Raji (cell line): ENCODE data around the gene OCIAD1.

Experiments used
- POLR2A ChIP-seq: IDR thresholded peaks from 2 replicates; pipeline ENCODE4 v1.6.1; 2011; ENCODE audit warnings: low read depth, low read length, control low read depth; ENCODE audit not compliant: insufficient read depth

Gene OCIAD1

DNA sequence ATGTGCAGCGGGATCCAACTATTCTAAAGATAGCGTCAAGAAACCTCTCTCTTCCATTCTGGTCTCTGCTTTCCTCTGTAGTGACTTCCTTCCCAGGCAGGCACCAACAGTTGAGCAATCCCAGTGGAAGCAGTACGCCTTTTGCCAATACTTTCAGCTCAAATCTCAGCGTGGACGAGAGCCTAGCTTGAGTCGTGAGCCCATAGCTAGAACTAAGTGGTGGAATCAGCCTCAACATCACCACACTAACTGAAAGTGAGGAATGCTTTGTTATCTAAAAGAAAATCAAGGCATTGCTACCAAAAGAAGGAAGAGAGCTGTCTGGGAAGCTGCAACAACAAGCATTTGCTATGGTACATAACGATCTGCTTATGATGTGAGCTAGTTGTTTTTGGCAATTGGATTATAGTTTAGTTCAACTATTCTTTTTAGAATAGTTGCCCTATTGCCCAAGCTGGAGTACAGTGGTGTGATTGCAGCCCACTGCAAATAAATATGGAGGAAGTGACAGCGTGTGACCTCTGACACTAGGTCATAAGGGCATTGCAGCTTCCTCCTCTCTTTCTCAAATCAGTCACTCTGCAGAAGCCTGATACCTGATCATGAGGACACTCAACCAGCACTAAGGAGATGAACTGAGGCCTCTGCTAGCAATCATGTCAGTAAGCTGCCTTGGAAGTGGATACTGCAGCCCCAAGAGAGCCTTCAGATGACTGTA, 26.1 kb upstream of the OCIAD1 start:
- no peak for TF ChIP-seq POLR2A

DNA sequence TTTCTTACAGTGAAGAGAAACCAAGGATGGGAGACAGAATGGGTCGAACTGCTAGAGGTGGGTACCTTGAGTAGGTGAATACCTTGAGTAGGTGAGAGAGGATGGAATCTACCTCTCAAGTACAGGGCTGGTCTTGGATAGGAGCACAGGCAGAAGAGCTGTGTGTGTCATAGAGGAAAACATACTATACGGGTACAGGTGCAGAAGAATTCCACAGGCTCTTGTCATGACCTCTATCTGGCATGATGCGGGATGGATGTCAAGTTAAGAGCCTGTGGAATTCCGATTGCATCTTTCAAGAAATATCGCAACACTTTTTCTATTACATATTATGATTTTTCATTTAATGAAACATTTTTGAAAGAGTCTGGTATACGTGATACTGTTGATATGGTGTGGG, 18.0 kb upstream of the OCIAD1 start:
- no peak for TF ChIP-seq POLR2A

DNA sequence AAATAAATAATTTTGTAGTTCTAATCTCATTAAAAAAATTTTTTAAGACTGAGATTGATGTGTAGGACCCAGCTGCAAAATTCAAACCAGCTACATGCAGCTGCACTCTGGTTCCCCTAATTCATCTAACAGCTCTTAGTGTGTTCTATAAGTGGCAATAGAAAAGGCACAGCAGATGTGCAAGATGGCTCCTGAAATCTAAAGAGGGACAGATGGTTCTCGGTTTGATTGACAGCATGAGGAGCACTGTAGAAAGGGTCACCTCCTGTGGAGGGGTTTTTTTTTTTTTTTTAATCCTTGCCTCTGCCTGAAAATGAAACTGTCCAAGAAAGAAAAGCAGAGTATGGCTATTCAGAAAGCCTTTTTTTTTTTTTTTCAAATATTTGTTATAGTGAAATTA, 16.9 kb upstream of the OCIAD1 start:
- no peak for TF ChIP-seq POLR2A

DNA sequence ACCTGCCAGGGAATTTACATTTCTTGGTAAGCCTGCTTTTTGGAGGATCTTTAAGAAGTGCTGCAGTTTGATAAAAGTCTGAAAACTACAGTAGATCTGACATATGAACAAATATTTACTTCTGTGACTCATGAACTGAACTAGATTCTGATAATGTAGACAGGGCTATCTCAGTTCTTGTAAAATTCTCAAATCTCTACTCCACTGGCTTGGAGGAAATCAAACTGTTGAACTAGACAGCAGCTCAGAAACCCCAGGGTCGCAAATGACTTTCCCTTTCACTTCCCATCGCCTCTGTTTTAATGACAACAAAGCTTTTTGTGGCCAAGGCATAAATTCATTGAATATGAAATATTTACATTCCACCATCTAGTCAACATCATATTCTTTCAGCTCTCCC, 15.4 kb upstream of the OCIAD1 start:
- TF ChIP-seq POLR2A = no peak

DNA sequence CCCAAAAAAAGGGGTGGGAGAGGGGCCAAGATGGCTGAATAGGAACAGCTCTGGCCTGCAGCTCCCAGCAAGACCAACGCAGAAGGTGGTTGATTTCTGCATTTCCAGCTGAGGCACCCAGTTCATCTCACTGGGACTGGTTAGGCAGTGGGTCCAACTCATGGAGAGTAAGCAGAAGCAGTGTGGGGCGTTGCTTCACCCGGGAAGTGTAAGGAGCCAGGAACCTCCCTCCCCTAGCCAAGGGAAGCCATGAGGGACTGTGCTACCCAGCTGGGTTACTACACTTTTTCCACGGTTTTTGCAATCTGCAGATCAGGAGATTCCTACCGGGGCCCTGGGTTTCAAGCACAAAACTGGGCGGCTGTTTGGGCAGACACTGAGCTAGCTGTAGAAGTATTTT, 13.9 kb upstream of the OCIAD1 start:
- no peak for TF ChIP-seq POLR2A

DNA sequence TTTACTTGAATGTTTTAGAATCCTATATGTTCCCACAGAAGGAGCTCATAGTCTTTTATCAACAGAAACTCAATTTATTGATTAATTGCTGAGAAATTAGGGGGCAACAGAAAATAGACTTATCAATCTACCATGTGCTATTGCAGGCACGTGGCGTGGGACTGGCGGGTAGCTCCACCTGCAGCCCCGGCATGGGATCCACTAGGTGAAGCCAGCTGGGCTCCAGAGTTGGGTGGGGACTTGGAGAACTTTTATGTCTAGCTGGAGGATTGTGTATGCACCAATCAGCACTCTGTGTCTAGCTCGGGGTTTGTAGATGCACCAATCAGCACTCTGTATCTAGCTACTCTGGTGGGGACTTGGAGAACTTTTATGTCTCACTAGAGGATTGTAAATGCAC, 3.3 kb upstream of the OCIAD1 start:
- no peak for TF ChIP-seq POLR2A

DNA sequence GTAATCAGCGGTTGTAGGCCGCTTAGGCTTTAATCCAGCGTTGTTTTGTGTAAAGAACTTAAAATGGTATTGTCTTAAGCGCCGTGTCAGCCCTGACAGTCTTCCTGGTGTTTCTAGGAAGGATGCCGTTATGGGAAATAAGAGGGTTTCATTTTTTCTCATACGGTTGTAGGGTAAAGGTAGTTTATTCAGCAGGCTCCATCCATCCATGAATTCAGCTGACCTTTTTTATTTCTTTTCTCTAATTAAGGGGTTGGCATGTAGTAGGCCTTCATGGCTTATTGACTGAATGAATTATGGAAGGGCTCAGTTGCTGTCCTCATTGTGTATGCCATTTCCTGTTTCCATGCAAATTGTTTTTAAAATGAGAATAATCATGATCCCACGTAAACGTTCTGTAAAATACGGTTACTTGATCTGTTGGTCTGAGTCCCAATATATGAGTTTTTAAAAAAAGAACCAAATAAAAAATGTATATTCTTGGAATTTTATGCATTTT, 693 bp downstream of the OCIAD1 start:
- no peak for TF ChIP-seq POLR2A

DNA sequence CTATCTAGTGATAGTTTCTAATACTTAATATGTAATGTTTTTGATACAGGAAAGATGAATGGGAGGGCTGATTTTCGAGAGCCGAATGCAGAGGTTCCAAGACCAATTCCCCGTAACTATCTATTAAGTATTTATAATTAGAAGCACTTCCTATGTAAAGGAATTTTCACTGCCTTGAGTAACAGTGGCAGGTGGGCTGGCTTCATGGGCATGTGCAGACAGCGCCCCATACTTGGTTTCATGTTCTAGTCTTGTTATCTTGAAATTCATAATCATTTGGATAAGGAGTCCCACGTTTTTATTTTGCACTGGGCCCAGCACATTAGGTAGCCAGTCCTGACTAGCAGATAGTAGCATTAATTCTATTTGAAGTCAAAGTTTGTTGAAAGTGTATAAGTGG, 1.7 kb downstream of the OCIAD1 start:
- no peak for TF ChIP-seq POLR2A

DNA sequence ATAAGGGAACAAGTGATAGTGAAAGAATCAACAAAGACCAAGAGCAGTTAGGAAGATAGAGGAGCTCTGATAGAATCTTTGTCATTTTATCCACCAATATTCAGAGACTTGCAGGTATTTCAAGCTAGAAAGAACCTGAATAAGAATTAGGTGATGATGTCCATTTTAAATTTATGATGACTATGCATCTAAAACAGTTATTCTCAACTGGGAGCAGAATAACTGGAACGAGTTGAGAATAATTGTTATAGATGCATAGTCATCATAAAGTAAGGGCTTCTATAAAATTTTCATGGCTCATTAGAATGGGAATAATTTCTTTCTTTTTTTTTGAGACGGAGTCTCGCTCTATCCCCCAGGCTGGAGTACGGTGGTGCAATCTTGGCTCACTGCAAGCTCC, 5.8 kb downstream of the OCIAD1 start:
- TF ChIP-seq POLR2A = no peak

DNA sequence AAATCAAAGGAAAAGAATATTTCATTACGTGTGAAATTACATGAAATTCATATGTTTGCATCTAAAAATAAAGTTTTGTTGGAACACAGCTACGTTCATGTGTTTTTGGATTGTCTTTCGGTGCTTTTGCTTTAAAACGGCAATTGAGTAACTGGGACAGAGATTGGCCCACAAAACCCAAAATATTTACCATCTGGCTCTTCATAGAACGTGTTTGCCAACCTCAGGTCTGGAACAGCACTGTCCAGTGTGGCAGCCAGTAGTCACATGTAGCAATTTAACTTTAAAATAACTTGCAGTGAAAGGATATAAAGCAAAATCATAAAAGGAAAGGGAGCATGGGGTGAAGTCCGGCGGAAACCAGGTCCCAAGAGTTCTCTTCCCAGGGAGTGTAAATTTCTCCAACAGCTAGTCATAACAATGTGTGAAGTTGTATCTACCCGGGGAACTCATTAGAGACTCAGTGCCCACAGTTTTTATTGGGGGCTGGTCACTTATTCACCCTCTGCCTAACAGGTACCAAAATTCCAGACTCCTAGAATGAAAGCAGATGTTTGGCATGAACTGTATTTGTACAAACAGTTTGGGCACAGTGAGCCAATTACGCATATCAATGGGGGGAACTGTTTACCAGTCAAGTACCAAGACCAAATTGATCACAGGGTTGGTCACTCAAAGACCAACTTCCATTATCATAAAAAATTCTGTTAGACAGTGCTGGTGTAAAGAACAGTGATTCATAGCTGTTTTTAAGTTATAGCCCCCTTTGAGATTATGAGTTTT, 10.3 kb downstream of the OCIAD1 start:
- no peak for TF ChIP-seq POLR2A

DNA sequence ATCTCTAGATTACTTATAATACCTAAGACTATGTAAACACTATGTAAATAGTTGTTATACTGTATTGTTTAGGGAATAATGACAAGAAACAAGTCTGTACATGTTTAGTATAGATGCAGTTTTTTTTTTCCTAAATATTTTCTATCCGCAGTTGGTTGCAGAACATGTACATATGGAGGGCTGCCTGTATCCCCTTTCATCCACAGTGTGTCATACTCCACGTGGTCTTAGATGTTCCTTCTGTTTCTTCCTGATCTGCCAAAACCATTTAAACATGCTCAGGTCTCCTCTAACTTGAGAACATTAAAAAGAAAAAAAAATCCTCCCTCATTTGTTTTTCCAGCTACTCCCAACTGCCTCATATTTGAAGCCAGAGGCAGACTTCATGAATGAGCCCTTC, 14.0 kb downstream of the OCIAD1 start:
- TF ChIP-seq POLR2A = no peak

DNA sequence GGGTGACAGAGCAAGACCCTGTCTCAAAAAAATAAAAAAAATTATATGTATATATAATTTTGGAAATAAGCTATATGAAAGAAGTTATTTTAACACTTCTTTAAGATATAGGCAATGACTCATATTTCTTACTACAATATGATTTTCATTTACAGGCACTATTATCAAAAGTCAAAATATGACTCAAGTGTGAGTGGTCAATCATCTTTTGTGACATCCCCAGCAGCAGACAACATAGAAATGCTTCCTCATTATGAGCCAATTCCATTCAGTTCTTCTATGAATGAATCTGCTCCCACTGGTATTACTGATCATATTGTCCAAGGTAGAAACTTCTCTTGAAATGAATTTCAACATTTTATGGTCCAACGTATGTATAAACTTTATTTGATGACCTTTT, 20.8 kb downstream of the OCIAD1 start:
- TF ChIP-seq POLR2A = no peak

DNA sequence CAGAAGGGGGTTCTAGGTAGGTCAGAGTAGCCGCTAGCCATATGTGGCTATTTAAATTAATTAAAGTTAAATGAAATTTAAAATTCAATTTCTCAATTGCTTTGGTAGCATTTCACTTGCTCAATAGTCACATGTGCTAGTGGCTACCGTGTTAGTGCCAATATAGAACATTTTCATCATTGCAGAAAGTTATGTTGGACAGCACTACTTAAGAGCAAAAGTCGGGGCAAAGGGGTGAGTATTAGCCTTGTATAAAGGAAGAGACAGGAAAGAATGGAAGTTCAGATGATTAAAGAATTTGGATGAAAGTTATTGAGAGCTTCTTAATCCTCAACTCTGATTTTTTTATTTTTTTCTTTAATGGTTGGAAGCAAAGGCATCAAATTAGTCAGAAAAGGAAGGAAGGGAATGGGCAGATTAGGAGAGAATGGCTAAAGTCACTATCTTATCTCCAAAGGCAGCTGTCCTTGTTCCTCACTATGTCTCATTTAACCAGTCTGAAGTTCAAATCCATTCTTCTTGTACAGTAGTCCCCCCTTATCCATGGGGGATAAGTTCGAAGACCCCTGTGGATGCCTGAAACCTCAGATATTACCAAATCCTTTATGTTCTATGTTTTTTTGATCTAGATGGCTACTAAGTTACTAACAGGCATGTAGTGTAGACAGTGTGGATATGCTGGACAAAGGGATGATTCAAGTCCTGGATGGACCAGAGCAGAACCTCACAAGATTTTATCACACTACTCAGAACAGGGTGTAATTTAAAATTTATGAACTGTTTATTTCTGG, 22.9 kb downstream of the OCIAD1 start:
- no peak for TF ChIP-seq POLR2A

DNA sequence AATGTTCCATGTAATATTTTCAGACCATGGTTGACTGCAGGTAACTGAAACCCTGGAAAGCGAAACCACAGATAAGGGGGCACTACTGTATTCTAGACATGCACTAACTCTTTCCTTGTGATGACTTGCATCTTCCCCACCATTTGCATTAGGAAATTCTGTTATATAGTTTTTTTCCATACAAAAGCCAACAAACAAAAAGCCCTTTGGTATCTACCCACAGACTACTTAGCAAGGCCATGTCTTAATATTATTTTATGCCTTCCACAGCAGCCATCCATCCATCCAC, 23.5 kb downstream of the OCIAD1 start:
- no peak for TF ChIP-seq POLR2A

DNA sequence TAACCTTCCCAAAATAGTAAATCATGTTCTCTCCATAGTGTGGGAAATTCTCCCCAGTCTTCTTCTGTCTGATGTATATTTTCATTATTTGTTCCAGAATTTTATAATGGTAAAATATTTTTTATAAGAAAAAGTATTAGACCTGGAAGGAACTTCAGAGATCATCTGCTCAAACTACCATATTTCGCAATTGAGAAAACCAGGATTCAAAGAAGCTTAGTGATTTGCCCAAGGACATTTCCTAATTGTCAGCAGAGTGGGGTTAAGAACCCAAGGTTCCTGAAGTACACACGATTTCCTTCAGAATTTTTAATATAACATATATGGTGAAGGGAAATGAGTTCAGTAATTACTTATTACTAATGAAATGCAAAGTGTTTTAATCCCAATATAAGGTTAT, 24.1 kb downstream of the OCIAD1 start:
- TF ChIP-seq POLR2A = no peak

DNA sequence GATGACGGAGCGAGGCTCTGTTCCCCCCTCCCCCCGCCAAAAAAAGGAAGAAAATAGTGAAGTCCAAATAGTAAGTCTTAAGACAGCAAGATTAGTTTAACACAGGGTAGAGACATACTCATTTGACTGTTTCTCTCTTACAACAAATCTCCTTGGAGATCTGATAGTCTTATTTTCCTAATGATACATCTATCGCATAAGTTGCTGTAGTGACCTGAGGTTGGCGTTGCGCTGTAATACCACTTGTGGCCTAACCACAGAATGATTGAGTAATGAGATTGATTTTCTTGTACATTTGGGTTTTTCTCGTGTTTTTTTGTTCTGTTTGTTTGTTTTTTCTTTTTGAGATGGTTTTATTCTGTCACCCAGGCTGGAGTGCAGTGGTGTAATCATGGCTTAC, 27.2 kb downstream of the OCIAD1 start:
- no peak for TF ChIP-seq POLR2A
